ENCODE measurements around the gene RBM19. TPM values are rescaled to one million over a fixed set of nuclear protein-coding genes. Genes with fewer than 3 reads are reported as not detected.

Gene RBM19
- total RNA-seq, 1 donor from 2014 or later = 105 TPM

GRCh38 chr12:113876160-113876559 lies 90.0 kb downstream of the RBM19 start:
- no peaks in the 10 kb centered on the region for H3K27me3 Mint-ChIP-seq
- intact Hi-C loops (cut with micrococcal nuclease) = no loop called here
- peaks cover 5% of the 10 kb centered on the region for H3K36me3 Mint-ChIP-seq (ENCODE audit: low read depth)
- no peaks in the 10 kb centered on the region for H3K9me3 Mint-ChIP-seq
- DNase-seq = no peak
- H3K4me1 Mint-ChIP-seq = no peaks in the 10 kb centered on the region
- no peak overlapping the region for H3K4me3 Mint-ChIP-seq
- H3K27ac Mint-ChIP-seq = no peak overlapping the region

GRCh38 chr12:113875691-113876090 lies 90.4 kb downstream of the RBM19 start:
- Mint-ChIP-seq H3K27ac (no peak overlapping the region), H3K4me3 (no peak overlapping the region), H3K4me1 (no peaks in the 10 kb centered on the region), H3K36me3 (ENCODE audit: low read depth) (peaks cover 5% of the 10 kb centered on the region), H3K9me3 (no peaks in the 10 kb centered on the region), H3K27me3 (no peaks in the 10 kb centered on the region)
- intact Hi-C loops (cut with micrococcal nuclease) = no loop called here
- no peak for DNase-seq

- Mint-ChIP-seq H3K27me3 (no peaks in the 10 kb centered on the region), H3K9me3 (no peaks in the 10 kb centered on the region), H3K4me1 (no peaks in the 10 kb centered on the region), H3K36me3 (ENCODE audit: low read depth) (peaks cover 5% of the 10 kb centered on the region), H3K27ac (no peak overlapping the region), H3K4me3 (no peak overlapping the region)
- intact Hi-C loops (cut with micrococcal nuclease) = no loop called here
- no peak for DNase-seq
These were observed 91.0 kb downstream of the RBM19 start for GRCh38 chr12:113874999-113875561.

- DNase-seq = no peak
- H3K9me3 Mint-ChIP-seq = no peaks in the 10 kb centered on the region
- H3K36me3 Mint-ChIP-seq (ENCODE audit: low read depth) = peaks cover 5% of the 10 kb centered on the region
- intact Hi-C loops (cut with micrococcal nuclease) = no loop called here
- H3K4me1 Mint-ChIP-seq = no peaks in the 10 kb centered on the region
- H3K4me3 Mint-ChIP-seq = no peak overlapping the region
- no peak overlapping the region for H3K27ac Mint-ChIP-seq
- no peaks in the 10 kb centered on the region for H3K27me3 Mint-ChIP-seq
These were observed 91.8 kb downstream of the RBM19 start for GRCh38 chr12:113874326-113874725.

GRCh38 chr12:113873740-113874139 lies 92.4 kb downstream of the RBM19 start:
- no peak overlapping the region for H3K27ac Mint-ChIP-seq
- H3K27me3 Mint-ChIP-seq = no peaks in the 10 kb centered on the region
- no peaks in the 10 kb centered on the region for H3K9me3 Mint-ChIP-seq
- peaks cover 5% of the 10 kb centered on the region for H3K36me3 Mint-ChIP-seq (ENCODE audit: low read depth)
- no peak for DNase-seq
- no peaks in the 10 kb centered on the region for H3K4me1 Mint-ChIP-seq
- intact Hi-C loops (cut with micrococcal nuclease) = no loop called here
- no peak overlapping the region for H3K4me3 Mint-ChIP-seq

- H3K27me3 Mint-ChIP-seq = no peaks in the 10 kb centered on the region
- no peak overlapping the region for H3K27ac Mint-ChIP-seq
- intact Hi-C loops (cut with micrococcal nuclease) = no loop called here
- peaks cover 5% of the 10 kb centered on the region for H3K36me3 Mint-ChIP-seq (ENCODE audit: low read depth)
- no peaks in the 10 kb centered on the region for H3K4me1 Mint-ChIP-seq
- H3K4me3 Mint-ChIP-seq = no peak overlapping the region
- DNase-seq = no peak
- no peaks in the 10 kb centered on the region for H3K9me3 Mint-ChIP-seq
These were observed 95.2 kb downstream of the RBM19 start for GRCh38 chr12:113870890-113871289.

- H3K27me3 Mint-ChIP-seq = no peaks in the 10 kb centered on the region
- H3K27ac Mint-ChIP-seq = no peak overlapping the region
- H3K36me3 Mint-ChIP-seq (ENCODE audit: low read depth) = peaks cover 6% of the 10 kb centered on the region
These were observed 96.1 kb downstream of the RBM19 start for GRCh38 chr12:113870035-113870434.

GRCh38 chr12:113868365-113868764 lies 97.8 kb downstream of the RBM19 start:
- no peaks in the 10 kb centered on the region for H3K9me3 Mint-ChIP-seq
- DNase-seq = no peak
- no peaks in the 10 kb centered on the region for H3K27me3 Mint-ChIP-seq
- intact Hi-C loops (cut with micrococcal nuclease) = no loop called here
- H3K36me3 Mint-ChIP-seq (ENCODE audit: low read depth) = peaks cover 7% of the 10 kb centered on the region
- H3K4me1 Mint-ChIP-seq = no peaks in the 10 kb centered on the region
- H3K4me3 Mint-ChIP-seq = no peak overlapping the region
- H3K27ac Mint-ChIP-seq = no peak overlapping the region

More at GRCh38 chr12:113870035-113870434, 96.1 kb downstream of the RBM19 start:
- H3K4me1 Mint-ChIP-seq = no peaks in the 10 kb centered on the region
- H3K9me3 Mint-ChIP-seq = no peaks in the 10 kb centered on the region
- intact Hi-C loops (cut with micrococcal nuclease) = no loop called here
- H3K4me3 Mint-ChIP-seq = no peak overlapping the region
- DNase-seq = no peak

GRCh38 chr12:113867258-113867657 lies 98.9 kb downstream of the RBM19 start:
- intact Hi-C loops (cut with micrococcal nuclease) = no loop called here
- H3K4me3 Mint-ChIP-seq = no peak overlapping the region
- no peak for DNase-seq

GRCh38 chr12:113866496-113866895 lies 99.6 kb downstream of the RBM19 start:
- H3K27ac Mint-ChIP-seq = no peak overlapping the region
- no peak for DNase-seq
- intact Hi-C loops (cut with micrococcal nuclease) = no loop called here
- peaks cover 7% of the 10 kb centered on the region for H3K36me3 Mint-ChIP-seq (ENCODE audit: low read depth)
- H3K4me1 Mint-ChIP-seq = peaks cover 2% of the 10 kb centered on the region
- H3K9me3 Mint-ChIP-seq = no peaks in the 10 kb centered on the region
- no peaks in the 10 kb centered on the region for H3K27me3 Mint-ChIP-seq
- no peak overlapping the region for H3K4me3 Mint-ChIP-seq

More at GRCh38 chr12:113867258-113867657, 98.9 kb downstream of the RBM19 start:
- Mint-ChIP-seq H3K4me1 (no peaks in the 10 kb centered on the region), H3K36me3 (ENCODE audit: low read depth) (peaks cover 7% of the 10 kb centered on the region), H3K9me3 (no peaks in the 10 kb centered on the region), H3K27me3 (no peaks in the 10 kb centered on the region), H3K27ac (no peak overlapping the region)

- Mint-ChIP-seq H3K4me3 (no peak overlapping the region), H3K9me3 (no peaks in the 10 kb centered on the region), H3K27me3 (no peaks in the 10 kb centered on the region), H3K36me3 (ENCODE audit: low read depth) (peaks cover 7% of the 10 kb centered on the region), H3K4me1 (peaks cover 2% of the 10 kb centered on the region), H3K27ac (no peak overlapping the region)
- intact Hi-C loops (cut with micrococcal nuclease) = no loop called here
- DNase-seq = no peak
These were observed 102.7 kb downstream of the RBM19 start for GRCh38 chr12:113863455-113863845.

- no peak for DNase-seq
- Mint-ChIP-seq H3K4me1 (peaks cover 2% of the 10 kb centered on the region), H3K9me3 (no peaks in the 10 kb centered on the region), H3K36me3 (ENCODE audit: low read depth) (peaks cover 7% of the 10 kb centered on the region), H3K27me3 (no peaks in the 10 kb centered on the region), H3K4me3 (no peak overlapping the region), H3K27ac (no peak overlapping the region)
- intact Hi-C loops (cut with micrococcal nuclease) = no loop called here
These were observed 103.3 kb downstream of the RBM19 start for GRCh38 chr12:113862590-113863454.

GRCh38 chr12:113861708-113862312 lies 104.3 kb downstream of the RBM19 start:
- H3K27ac Mint-ChIP-seq = no peak overlapping the region
- no peaks in the 10 kb centered on the region for H3K9me3 Mint-ChIP-seq
- DNase-seq = no peak
- peaks cover 2% of the 10 kb centered on the region for H3K4me1 Mint-ChIP-seq
- intact Hi-C loops (cut with micrococcal nuclease) = no loop called here
- no peaks in the 10 kb centered on the region for H3K27me3 Mint-ChIP-seq
- H3K4me3 Mint-ChIP-seq = no peak overlapping the region
- peaks cover 7% of the 10 kb centered on the region for H3K36me3 Mint-ChIP-seq (ENCODE audit: low read depth)

GRCh38 chr12:113860950-113861349 lies 105.2 kb downstream of the RBM19 start:
- Mint-ChIP-seq H3K4me1 (peaks cover 2% of the 10 kb centered on the region), H3K4me3 (no peak overlapping the region), H3K27ac (no peak overlapping the region), H3K36me3 (ENCODE audit: low read depth) (peaks cover 9% of the 10 kb centered on the region), H3K9me3 (no peaks in the 10 kb centered on the region), H3K27me3 (no peaks in the 10 kb centered on the region)
- intact Hi-C loops (cut with micrococcal nuclease) = no loop called here
- DNase-seq = no peak

Data from activated CD4-positive, alpha-beta T cell treated with anti-CD3 and anti-CD28 coated beads, Interleukin-2, amount 10 ng/mL, durations not matched to agents 24 days and 14 days (primary cell).